HTERT RPE-1 (cell line): Measurements from ENCODE around the gene DGKI.
"Not testable (repeated sequence)": the region's sequence is repeated elsewhere in the genome, so short reads cannot be mapped to it uniquely, and the experiment has no call there.

Experiments used
- in situ Hi-C: fragments of 300-500 bp; cut with MboI; formaldehyde crosslinking; loops from 4 replicates; pipeline ENCODE4 v1.14.3; 2020; ENCODE audit warnings: low sequenced_read_pairs

DGKI gene

DNA sequence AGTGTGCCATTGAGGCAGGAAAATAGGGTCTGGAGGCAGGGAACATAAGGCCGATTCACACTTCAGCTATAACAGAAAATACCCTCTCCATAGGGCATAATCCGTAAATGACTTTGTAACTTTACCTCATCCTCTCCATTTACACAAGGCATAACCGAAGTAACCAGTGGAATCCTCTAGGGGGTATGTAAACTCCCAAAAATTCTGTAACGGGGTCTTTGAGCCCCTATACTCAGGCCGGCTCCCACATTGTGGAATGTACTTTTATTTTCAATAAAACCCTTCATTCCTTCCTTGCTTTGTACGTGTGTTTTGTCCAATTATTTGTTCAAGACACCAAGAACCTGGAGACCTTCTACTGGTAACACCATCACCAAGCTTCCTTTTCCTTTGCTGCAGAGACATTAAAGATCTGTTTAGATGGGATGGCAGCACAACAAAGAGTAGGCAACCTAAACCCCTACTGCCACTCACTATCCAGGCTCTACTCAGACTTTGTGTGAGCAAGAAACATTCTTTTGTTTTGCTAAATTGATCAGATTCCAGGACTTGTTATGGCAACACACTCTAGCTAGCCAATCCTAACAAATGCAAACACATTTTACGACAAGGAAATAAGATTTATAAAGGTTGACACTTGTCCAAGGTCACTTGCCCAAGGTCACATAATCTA lies 99.3 kb downstream of the DGKI start:
- in situ Hi-C loops, result no loop called here

DNA sequence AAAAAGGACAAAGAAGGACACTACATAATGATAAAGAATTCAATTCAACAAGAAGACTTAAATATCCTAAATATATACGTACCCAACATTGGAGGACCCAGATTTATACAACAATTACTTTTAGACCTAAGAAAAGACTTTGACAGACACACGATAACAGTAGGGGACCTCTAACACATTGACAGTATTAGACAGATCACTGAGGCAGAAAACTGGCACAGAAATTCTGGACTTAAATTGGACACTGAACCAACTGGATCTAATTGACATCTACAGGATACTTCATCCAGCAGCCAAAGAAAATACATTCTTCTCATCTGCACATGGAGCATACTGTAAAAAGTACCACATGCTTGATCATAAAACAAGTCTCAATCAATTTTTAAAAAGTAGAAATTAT lies 103.8 kb downstream of the DGKI start:
- in situ Hi-C loops, result no loop called here

DNA sequence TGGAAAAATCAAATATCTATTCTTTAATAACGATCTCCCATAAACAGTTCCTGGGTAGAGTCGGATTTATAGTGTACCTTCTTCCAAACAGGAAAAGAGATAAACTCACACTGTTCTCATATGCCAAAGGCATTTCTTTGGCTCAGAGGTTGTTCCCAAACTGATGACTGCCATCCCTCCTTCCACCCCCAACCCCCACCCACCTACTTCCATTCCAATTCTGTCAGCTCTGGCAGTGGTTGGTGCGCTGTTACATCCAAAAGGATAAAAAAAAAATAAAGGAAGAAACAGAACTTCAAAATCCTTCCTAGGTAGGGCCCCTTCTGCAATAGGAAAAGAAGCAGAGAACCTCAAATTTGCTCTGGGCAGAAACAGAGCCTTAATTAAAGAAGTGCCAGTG lies 104.7 kb downstream of the DGKI start:
- in situ Hi-C loops, result no loop called here

DNA sequence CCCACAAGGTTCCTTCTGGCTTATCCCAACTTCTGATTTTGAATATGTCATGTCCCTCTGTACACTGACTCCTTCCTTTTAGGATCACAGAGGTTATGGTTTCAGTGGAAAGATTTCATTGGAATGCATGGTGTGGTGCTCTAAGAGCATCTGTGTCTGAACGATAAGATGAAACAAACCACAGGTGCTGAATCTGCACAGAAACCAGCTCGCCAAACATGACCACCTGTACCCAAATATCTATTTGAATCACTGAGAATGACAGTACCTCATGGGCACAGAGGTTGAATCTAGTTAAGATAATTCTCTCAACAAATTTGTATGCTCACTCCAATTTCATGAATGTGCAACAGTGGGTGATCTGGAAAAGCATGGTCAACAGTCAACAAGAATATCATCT lies 105.3 kb downstream of the DGKI start:
- in situ Hi-C loops, result no loop called here

DNA sequence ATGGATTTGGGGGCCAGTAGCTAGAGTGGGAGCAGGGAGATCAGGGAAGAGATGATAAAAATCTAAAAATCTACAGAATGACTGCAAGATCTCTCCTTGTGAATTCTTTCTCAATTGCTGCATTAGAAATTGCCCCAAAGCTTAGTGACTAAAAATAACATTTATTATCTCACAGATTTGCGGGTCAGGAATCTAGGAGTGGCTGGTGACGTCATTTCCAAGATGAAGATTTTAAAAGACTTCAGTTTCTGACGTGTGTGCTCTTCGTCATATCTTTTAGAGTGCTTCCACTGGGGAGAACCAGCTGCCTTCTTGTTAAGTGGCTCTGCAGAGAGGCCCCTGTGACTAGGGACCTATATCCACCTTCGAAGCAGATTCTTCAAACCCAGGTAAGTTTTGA lies 112.6 kb downstream of the DGKI start:
- in situ Hi-C loops, result no loop called here

DNA sequence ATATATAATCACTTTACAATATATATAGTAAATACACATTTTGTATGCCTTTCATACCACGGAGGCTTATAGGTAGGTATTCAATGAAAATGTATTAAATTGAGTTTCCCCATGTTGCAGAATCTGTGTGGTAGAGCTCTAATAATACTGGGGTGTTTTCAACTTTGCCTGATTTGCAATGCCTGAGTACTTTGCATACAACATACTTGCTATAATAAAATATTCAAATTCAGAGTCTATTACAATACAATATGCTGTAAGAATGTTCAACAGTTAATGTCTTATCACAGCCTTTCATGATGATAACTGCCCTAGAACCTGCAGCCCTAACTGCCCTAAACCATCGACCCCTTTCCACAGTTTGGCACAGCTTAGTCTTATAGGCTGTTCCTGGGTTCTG lies 114.6 kb downstream of the DGKI start:
- in situ Hi-C loops, result no loop called here

DNA sequence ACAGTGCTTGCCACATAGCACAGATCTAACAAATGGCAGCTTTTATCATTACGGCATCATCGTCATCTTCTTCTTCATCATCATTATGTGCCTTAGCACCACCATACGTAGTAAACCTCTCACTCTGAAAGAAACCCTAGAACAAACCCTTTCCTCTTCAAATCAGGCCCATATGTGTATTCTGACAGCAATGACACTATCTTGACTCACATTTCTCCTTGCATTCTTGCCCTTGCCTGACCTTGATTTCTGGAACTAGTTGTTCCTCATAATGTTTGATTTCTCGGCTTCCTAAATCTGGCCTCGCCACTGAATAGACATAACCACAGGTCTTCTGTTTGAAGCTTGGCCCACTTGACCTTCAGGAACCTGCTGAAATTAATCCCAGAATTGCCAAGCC lies 115.3 kb downstream of the DGKI start:
- in situ Hi-C loops, result no loop called here

DNA sequence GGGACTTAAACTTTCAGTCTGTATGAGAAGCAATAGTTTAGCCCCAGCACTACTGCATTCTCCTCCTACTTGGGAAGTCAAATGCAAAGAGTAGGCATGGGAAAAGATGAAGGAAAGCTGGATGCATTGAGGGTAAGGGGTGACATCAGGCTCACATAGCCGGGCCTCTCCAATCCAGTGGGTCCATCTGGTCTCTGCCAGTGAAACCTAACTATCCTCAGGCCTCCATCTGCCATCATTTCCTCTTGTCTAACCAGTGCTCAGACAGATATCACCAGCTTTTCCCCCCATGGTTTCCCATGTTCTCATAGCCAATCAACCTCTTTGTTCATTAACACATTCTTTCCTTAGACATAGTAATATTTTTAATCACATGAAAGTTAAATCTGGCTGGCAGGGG lies 118.3 kb downstream of the DGKI start:
- in situ Hi-C loops, result no loop called here

DNA sequence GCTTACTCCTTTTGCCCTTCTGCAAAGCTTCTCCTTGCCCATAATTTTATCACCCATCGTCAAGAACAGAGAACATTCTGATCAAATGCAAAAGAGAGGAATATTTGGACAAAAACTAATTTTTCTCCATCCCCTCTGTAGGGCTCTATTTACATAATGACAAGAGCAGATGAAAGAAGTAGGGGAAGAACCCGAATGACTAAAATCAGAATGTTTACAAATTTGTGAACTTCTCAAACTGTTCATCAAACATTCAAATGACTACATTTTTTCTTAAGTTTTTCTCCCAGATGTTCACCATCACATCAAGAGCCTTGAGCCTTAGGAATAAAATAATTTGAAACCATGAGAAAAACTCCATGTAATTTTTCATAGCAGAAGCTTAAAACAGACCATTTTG lies 119.4 kb downstream of the DGKI start:
- in situ Hi-C loops, result no loop called here

DNA sequence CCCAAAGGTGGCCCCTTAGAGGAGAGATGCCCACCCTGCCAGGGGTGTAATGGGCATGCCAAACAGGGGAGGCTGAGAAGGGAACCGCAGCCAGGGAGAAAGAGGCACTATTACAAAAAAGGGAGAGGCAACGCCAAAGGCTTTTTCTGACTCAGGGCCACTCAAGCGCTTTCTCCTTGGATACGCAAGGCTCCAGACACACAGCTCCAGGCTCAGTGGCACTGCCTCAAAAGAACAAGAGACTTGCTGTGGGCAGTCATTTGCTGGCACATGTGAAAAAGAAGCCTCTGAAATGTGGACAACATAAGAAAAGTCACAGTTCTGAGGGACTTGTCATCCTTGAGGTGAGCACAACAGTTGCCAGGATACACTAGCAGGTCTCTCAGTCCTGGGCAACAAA lies 128.4 kb downstream of the DGKI start:
- in situ Hi-C loops, result no loop called here

DNA sequence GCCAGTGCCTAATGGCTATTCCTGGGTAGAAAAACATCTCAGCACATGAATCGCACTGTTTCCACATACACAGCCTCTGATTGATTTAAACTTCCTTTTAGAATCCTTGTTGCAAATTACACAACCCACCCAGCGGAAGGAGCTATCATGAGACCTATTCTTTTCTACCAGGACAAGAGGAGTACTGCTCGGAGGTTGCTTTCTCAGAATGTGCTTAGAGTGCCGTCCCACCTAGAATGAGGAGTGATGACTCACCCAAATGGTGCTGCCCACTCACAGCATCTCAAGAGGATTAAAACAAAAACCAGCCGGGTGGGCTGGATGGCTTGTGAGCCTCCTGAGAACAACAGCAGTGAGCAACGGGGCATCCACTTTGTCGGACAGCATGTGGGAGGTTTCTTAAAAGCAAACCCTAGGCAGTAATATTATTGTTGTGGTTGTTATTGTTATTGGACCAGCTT lies 128.9 kb downstream of the DGKI start:
- in situ Hi-C loops, result no loop called here

DNA sequence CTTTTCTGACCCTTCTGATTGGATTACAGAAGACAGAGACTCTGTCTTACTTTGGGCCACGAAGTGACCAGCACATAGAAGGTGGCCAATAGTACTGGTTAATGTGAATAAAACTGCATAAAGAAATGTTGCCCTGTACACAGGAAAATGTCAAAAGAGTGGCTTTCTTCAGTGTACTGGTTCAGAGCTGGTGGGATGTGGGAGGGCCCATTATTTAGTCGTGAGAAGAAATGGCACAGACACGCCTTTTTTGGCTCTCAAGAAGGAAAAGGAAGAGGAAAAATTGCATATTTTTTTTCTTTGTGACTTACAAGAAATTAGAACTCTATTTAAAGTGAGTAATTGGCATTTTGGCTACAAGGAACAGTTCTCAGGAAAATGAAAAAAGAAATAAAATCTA lies 129.7 kb downstream of the DGKI start:
- in situ Hi-C loops, result no loop called here

DNA sequence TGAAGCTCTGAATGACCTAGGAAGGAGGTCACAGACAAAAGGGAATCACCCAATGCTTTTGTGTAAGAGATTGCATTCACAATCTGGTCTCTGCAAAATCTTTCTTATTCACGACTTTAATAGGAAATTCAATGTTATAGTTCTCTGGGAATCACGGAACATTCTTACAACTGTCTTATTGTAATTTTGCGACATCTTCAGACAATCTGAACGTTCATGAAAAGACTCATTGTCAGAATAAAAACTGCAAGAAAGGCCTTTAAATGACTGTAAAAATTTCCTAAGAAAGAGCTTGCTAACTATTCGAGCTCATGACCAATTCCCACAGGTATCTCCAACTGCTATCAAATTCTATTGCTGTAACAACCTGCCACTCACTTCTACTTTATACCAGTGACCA lies 130.7 kb downstream of the DGKI start:
- in situ Hi-C loops, result no loop called here

DNA sequence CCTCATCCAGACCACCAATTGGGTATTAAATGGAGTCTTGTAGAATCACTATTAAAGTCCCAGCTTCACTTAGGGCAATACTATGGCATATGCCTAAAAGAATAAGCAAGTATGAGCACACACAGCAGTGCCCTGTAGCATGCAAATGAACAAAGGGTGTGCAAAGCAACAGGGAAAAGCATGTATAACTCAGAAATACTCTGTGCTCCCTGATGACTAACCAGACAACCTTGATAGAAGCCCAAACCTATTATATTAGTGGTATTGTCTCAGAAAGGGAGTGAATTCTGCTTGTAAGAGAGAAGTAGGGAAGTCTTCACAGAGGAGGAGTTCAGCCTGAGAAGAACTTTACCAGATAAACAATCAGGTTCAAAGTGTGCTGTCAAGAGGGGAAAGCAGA lies 131.2 kb downstream of the DGKI start:
- in situ Hi-C loops, result no loop called here

DNA sequence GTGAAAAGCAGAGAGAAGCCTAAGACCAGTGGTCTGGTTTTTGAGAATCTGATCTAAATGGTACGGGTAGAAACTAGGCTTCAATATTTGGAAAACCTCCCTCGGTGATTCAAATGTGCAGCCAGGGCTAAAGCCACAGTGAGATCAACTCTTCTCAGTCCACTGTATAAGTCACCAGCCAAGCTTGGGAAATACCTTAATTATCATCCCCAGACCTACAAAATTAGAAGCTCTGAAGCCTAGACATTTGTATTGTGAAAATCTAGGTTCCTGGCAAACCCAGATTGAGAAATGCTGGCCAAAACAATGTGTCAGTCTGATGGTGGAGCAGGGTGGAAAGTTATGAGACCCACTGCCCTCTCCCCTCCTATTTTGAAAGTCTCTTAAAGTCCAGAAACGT lies 131.7 kb downstream of the DGKI start:
- in situ Hi-C loops, result no loop called here

DNA sequence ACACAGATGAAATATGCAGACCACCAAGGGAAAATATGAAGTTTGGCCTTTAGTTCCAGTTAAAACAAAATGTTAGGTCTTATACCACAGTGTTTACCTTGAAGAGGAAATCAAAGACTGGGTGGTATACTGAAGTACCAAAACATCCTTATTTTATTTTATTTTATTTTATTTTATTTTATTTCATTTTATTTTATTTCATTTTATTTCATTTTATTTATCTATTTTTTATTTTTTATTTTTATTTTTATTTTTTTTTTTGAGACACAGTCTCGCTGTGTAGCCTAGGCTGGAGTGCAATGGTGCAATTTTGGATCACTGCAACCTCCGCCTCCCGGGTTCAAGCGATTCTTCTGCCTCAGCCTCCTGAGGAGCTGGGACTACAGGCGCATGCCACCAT lies 140.4 kb downstream of the DGKI start:
- in situ Hi-C loops, result not testable (repeated sequence)

DNA sequence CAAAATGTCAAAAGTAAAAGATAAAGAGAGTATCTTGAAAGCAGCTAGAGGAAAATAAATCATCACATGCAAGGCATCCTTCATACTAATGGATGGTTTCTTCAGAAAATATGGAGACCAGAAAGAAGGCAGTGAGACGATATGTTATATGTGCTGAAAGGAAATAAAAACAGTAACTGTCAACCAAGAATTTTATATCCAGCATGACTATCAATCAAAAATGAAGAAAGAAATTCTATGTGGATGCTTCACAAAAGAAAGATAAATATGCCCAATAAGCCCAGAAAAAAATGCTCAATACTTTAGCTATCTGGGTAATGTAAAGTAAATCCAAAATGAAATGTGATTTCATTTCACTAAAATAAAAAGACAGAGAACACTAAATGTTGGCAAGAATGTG lies 142.1 kb downstream of the DGKI start:
- in situ Hi-C loops, result no loop called here

DNA sequence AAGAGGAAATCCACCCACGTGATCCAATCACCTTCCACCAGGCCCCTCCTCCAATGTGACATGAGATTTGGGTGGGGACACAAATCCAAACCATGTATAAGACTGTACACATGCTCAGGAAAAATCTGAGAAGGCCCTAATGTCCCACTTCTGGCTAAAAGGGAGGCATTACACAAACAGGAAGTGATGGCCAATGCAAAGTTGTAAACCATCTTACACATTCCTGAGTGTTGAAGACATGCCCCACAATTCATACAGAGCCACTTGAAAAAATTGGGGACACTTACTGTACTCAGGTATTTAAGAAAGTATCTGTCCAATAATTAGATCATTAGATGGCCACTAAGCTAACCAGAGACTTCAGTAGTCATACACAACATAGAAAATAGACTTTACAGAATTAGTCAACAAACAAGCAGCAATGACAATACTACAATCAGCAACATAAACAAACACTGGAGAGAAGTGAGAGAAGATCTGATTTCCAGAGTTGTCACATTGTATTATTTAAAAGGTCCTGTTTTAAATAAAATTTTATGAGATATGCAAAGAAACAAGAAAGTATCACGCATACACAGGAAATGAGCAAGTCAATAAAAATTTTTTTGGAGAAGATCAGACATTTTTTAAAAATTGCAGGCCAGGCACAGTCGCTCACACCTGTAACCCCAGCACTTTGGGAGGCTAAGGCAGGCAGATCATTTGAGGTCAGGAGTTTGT lies 143.3 kb downstream of the DGKI start:
- in situ Hi-C loops, result no loop called here

DNA sequence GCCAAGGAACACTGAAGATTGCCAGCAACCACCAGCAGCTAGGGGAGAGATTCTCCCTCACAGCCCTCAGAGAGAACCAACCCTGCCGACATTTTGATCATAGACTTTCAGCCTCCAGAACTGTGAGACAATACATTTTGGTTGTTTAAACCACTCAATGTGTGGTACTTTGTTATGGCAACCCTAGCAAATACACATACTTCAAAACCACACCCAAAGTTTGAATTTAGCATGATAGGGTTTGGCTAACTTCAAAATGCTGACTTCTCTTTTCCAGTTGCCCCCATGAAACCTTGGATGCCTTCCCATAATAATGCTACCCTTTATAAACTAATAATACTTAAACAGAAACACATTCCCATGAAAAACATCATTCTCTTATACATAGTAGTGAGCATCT lies 149.8 kb downstream of the DGKI start:
- in situ Hi-C loops, result no loop called here

DNA sequence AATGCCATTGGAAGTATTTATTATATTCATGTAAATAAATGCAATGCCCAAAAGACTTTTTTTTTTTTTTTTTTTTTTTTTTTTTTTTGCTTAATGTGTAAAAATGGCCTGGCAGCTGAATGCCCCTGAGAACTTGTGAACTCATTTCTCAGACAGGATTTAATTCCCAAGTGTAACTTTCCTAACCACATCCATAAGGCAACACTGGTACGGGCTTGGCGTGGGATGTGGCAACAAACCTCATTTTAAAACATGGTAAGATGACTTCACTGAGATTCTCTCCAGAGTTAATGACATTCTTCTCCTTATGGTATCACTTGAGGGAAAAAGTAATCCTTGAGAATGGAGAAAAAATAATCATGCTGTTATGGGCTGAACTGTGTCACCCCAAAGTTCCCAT lies 150.4 kb downstream of the DGKI start:
- in situ Hi-C loops, result no loop called here

DNA sequence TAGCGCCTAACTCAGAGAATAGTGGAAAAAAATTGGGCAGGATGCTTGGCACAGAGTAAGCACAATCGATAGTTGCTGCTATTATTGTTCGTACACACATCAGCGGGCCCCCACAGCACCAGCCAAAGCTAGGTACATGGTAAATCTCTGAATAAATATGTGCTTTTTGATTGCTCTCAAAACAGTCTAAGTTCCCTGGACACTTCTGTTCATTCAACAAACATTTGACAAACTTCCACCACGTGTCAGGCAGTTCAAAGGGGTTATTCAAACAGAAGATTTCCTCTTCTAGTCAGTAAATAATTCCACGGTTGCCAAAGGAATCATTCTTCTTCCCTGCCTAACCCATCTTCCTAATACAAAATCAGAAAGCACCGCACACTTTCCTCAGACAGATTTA lies 150.8 kb downstream of the DGKI start:
- in situ Hi-C loops, result no loop called here

DNA sequence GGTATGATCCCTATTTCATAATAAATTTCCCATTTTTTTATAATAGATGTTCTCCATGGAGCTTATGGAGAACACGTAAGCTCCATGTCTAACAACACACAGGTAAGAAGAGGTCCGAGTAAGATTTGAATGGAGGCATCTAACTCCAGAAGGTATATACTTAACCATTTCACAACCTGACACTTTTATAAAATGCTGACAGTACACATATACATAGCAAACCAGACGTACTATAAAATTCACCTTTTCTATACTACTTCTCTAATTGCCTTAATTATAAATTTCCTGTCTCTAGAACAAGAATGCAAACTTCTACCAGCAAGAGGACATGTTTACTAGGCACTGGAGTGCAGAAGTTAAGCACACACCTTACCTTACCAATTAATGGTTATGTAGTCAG lies 151.3 kb downstream of the DGKI start:
- in situ Hi-C loops, result no loop called here

DNA sequence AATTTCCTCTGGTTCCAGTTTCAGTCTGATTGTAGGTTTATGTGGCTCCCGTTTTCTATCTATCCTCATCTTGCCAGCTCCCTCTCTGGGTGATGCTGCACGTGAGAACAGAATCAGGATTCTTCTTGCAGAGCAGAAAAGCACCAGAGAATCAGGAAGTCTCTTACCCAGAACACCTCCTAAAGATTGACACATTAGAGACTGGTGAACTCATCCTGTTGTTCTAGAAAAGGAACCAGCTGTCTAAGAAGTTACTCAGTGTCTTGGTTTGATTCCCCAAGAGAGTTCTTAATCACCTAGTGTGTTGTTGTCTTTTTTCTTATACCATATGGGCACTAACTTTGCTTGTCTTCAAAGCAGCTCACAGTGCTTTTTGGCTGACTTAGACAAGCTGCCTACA lies 152.4 kb downstream of the DGKI start:
- in situ Hi-C loops, result no loop called here
